Neural progenitor cell (in vitro differentiated cells): ENCODE measurements around the gene GALNT17.

Experiments used
- CTCF ChIP-seq: fragments of 200-600 bp; sonication (generic); IDR thresholded peaks from 2 replicates; pipeline ENCODE4 v1.5.1; 2017; ENCODE audit warnings: antibody characterized with exemption, mild to moderate bottlenecking
- EZH2 ChIP-seq: fragments of 200-600 bp; sonication (generic); IDR thresholded peaks from 2 replicates; pipeline ENCODE4 v1.6.1; 2017; ENCODE audit warnings: antibody characterized with exemption, mild to moderate bottlenecking, moderate library complexity
- EZH2phosphoT487 ChIP-seq: fragments of 200-600 bp; sonication (generic); IDR thresholded peaks from 2 replicates; pipeline ENCODE4 v1.6.1; 2017; ENCODE audit warnings: antibody characterized with exemption

DNA sequence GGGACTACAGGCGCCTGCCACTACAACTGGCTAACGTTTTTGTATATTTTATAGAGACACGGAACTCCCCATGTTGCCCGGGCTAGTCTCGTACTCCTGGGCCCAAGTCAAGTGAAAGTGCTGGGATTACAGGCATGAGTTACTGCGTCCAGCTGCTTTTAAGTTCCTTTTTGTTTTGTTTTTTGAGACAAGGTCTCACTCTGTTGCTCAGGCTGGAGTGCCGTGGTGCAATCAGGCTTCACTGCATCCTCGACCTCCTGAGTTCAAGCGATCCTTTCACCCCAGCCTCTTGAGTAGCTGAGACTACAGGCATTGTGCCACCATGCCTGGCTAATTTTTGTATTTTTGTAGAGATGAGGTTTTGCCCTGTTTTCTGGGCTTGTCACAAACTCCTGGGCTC, 155.0 kb downstream of the GALNT17 start:
- TF ChIP-seq EZH2, result no peak
- TF ChIP-seq EZH2phosphoT487, result no peak
- TF ChIP-seq CTCF, result no peak
